GM18858 (cell line): ENCODE results near the gene IFI27.

Source experiments
- ATAC-seq: cut with Tn5 transposase; IDR thresholded peaks from one replicate; pipeline ENCODE4 v1.9.1; 2021; ENCODE audit not compliant: unreplicated experiment

Gene IFI27

GRCh38 chr14:94102768-94103482 is 7.6 kb upstream of the IFI27 start:
- ATAC-seq: no peak

- ATAC-seq: no peak
Observed at GRCh38 chr14:94103554-94104150, 6.9 kb upstream of the IFI27 start.

GRCh38 chr14:94104731-94105130 is 5.8 kb upstream of the IFI27 start:
- no peak for ATAC-seq

- ATAC-seq: no peak
Observed at GRCh38 chr14:94109915-94110250, 653 bp upstream of the IFI27 start.

GRCh38 chr14:94111276-94112095 is 950 bp downstream of the IFI27 start:
- no peak for ATAC-seq

- ATAC-seq: no peak
Observed at GRCh38 chr14:94112513-94113063, 2.1 kb downstream of the IFI27 start.

- no peak for ATAC-seq
Observed at GRCh38 chr14:94113073-94113472, 2.5 kb downstream of the IFI27 start.

- no peak for ATAC-seq
Observed at GRCh38 chr14:94113490-94113889, 3.0 kb downstream of the IFI27 start.

GRCh38 chr14:94113908-94114588 is 3.5 kb downstream of the IFI27 start:
- no peak for ATAC-seq

GRCh38 chr14:94114589-94115057 is 4.1 kb downstream of the IFI27 start:
- no peak for ATAC-seq

- no peak for ATAC-seq
Observed at GRCh38 chr14:94115058-94115591, 4.6 kb downstream of the IFI27 start.

- no peak for ATAC-seq
Observed at GRCh38 chr14:94115631-94116030, 5.1 kb downstream of the IFI27 start.

- ATAC-seq: no peak
Observed at GRCh38 chr14:94116701-94117100, 6.2 kb downstream of the IFI27 start.

- no peak for ATAC-seq
Observed at GRCh38 chr14:94117856-94118255, 7.3 kb downstream of the IFI27 start.

- no peak for ATAC-seq
Observed at GRCh38 chr14:94119071-94119470, 8.5 kb downstream of the IFI27 start.

GRCh38 chr14:94120667-94121340 is 10.3 kb downstream of the IFI27 start:
- ATAC-seq: no peak

GRCh38 chr14:94121485-94121884 is 10.9 kb downstream of the IFI27 start:
- ATAC-seq: no peak

- no peak for ATAC-seq
Observed at GRCh38 chr14:94122438-94122837, 11.9 kb downstream of the IFI27 start.

- ATAC-seq: no peak
Observed at GRCh38 chr14:94123296-94123695, 12.8 kb downstream of the IFI27 start.

- no peak for ATAC-seq
Observed at GRCh38 chr14:94123868-94124267, 13.3 kb downstream of the IFI27 start.
